ENCODE data around the gene NAT16.
"Not testable (repeated sequence)": the region's sequence is repeated elsewhere in the genome, so short reads cannot be mapped to it uniquely, and the experiment has no call there.

The NAT16 gene

GRCh38 chr7:101201695-101202602 is 21.9 kb upstream of the NAT16 start:
- no peak for DNase-seq (ENCODE audit: low read depth)

- no peak for DNase-seq (ENCODE audit: low read depth)
Observed at GRCh38 chr7:101200862-101201599, 20.9 kb upstream of the NAT16 start, which contains the start of gene MOGAT3. TSS of gene MOGAT3 (minus strand) at chr7:101201036. CDS start at chr7:101200854, 182 bp downstream.

GRCh38 chr7:101200504-101200861 is 20.4 kb upstream of the NAT16 start:
- no peak for DNase-seq (ENCODE audit: low read depth)

GRCh38 chr7:101199522-101199921 is 19.4 kb upstream of the NAT16 start:
- not testable (repeated sequence) for DNase-seq (ENCODE audit: low read depth)

GRCh38 chr7:101198476-101198875 is 18.4 kb upstream of the NAT16 start:
- DNase-seq (ENCODE audit: low read depth), result no peak

GRCh38 chr7:101197991-101198390 is 17.9 kb upstream of the NAT16 start:
- DNase-seq (ENCODE audit: low read depth), result no peak

- no peak for DNase-seq (ENCODE audit: low read depth)
Observed at GRCh38 chr7:101195884-101196283, 15.8 kb upstream of the NAT16 start.

GRCh38 chr7:101189109-101189508 is 9.0 kb upstream of the NAT16 start:
- DNase-seq (ENCODE audit: low read depth), result no peak

- no peak for DNase-seq (ENCODE audit: low read depth)
Observed at GRCh38 chr7:101186844-101187428, 6.8 kb upstream of the NAT16 start.

GRCh38 chr7:101186194-101186593 is 6.1 kb upstream of the NAT16 start:
- no peak for DNase-seq (ENCODE audit: low read depth)

GRCh38 chr7:101185258-101185839 is 5.3 kb upstream of the NAT16 start:
- DNase-seq (ENCODE audit: low read depth), result no peak

- no peak for DNase-seq (ENCODE audit: low read depth)
Observed at GRCh38 chr7:101179713-101180112, 380 bp downstream of the NAT16 start.

- DNase-seq (ENCODE audit: low read depth), result no peak
Observed at GRCh38 chr7:101179117-101179516, 976 bp downstream of the NAT16 start.

GRCh38 chr7:101177644-101178043 is 2.4 kb downstream of the NAT16 start:
- DNase-seq (ENCODE audit: low read depth), result no peak

GRCh38 chr7:101175664-101176063 is 4.4 kb downstream of the NAT16 start:
- no peak for DNase-seq (ENCODE audit: low read depth)

- no peak for DNase-seq (ENCODE audit: low read depth)
Observed at GRCh38 chr7:101174322-101174854, 5.7 kb downstream of the NAT16 start.

GRCh38 chr7:101173752-101174244 is 6.3 kb downstream of the NAT16 start:
- no peak for DNase-seq (ENCODE audit: low read depth)

- no peak for DNase-seq (ENCODE audit: low read depth)
Observed at GRCh38 chr7:101172854-101173751, 7.0 kb downstream of the NAT16 start.

GRCh38 chr7:101172005-101172853 is 7.9 kb downstream of the NAT16 start:
- DNase-seq (ENCODE audit: low read depth), result no peak

GRCh38 chr7:101171442-101171837 is 8.7 kb downstream of the NAT16 start:
- DNase-seq (ENCODE audit: low read depth), result no peak

All from stimulated activated CD8-positive, alpha-beta memory T cell treated with anti-CD3 and anti-CD28 coated beads, Interleukin-15, amount 100 ng/mL, for 24 hours (primary cell).